ENCODE data around the gene PER2.

The PER2 gene

GRCh38 chr2:238247002-238247822 lies 41.2 kb downstream of the PER2 start:
- POLR2A ChIA-PET: no interaction called here
- no peak for TF ChIP-seq CTCF (IDR thresholded peaks at IDR 0.05; ENCODE audit: control extremely low read depth, extremely low read depth, low read depth, missing control alignments)

GRCh38 chr2:238244151-238244550 lies 44.3 kb downstream of the PER2 start:
- POLR2A ChIA-PET: interaction anchor here (0.9 kb wide), 1 partner anchor 43 kb away, joined by 4 read pairs; no protein-coding TSS in a partner anchor
- DNase-seq (ENCODE audit: extremely low spot score): no peak
- CTCF ChIA-PET: interaction anchor here (0.9 to 1.5 kb wide), 3 partner anchors 8 to 21 kb away, joined by 3 to 4 read pairs (median 4); no protein-coding TSS in a partner anchor
- no peak for TF ChIP-seq CTCF (IDR thresholded peaks at IDR 0.05; ENCODE audit: control extremely low read depth, extremely low read depth, low read depth, missing control alignments)

More at GRCh38 chr2:238247002-238247822, 41.2 kb downstream of the PER2 start:
- DNase-seq (ENCODE audit: extremely low spot score): no peak
- CTCF ChIA-PET: interaction anchor here (3.0 to 4.4 kb wide), 2 partner anchors 9 to 16 kb away, joined by 9 to 21 read pairs; no protein-coding TSS in a partner anchor

GRCh38 chr2:238243496-238244076 lies 44.8 kb downstream of the PER2 start:
- CTCF ChIA-PET: interaction anchor here (0.9 to 1.5 kb wide), 3 partner anchors 9 to 22 kb away, joined by 3 to 4 read pairs (median 4); no protein-coding TSS in a partner anchor
- POLR2A ChIA-PET: no interaction called here
- DNase-seq (ENCODE audit: extremely low spot score): no peak
- TF ChIP-seq CTCF (IDR thresholded peaks at IDR 0.05; ENCODE audit: control extremely low read depth, extremely low read depth, low read depth, missing control alignments): no peak

GRCh38 chr2:238242731-238243495 lies 45.5 kb downstream of the PER2 start:
- TF ChIP-seq CTCF (IDR thresholded peaks at IDR 0.05; ENCODE audit: control extremely low read depth, extremely low read depth, low read depth, missing control alignments): no peak
- no peak for DNase-seq (ENCODE audit: extremely low spot score)
- CTCF ChIA-PET: interaction anchor here (0.7 to 1.5 kb wide), 4 partner anchors 12 to 22 kb away, joined by 3 to 4 read pairs (median 4); no protein-coding TSS in a partner anchor
- POLR2A ChIA-PET: no interaction called here

GRCh38 chr2:238241970-238242369 lies 46.4 kb downstream of the PER2 start:
- no peak for TF ChIP-seq CTCF (IDR thresholded peaks at IDR 0.05; ENCODE audit: control extremely low read depth, extremely low read depth, low read depth, missing control alignments)
- DNase-seq (ENCODE audit: extremely low spot score): no peak
- ChIA-PET CTCF (interaction anchor here (1.1 to 1.5 kb wide), 2 partner anchors 21 to 24 kb away, joined by 3 read pairs; no protein-coding TSS in a partner anchor), POLR2A (no interaction called here)

Data from GM10248 (cell line).